ENCODE results near the gene FUT7. TPM values are rescaled to one million over a fixed set of nuclear protein-coding genes. Genes with fewer than 3 reads are reported as not detected.

The FUT7 gene
- total RNA-seq, 1 experiment from 2014 or later = not detected

DNA sequence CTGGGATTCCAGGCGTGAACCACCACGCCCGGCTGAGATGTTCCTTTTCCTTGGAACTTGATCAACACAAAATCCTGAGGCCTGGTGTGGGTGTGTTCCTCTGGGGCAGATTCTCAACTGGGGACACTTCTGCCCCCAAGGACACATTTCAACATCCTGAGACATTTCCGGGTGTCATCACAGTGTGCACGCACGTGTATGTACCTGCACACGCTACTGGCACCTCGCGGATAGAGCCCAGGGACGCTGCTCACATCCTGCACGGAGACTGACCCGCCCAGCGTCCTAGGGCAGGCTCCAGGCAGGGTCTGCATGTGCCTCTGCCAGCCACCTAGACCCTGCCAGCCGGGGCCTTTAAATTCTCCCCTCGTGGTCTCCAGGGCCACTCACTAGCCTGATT lies 30.5 kb upstream of the FUT7 start:
- TF ChIP-seq, protein P1, sequence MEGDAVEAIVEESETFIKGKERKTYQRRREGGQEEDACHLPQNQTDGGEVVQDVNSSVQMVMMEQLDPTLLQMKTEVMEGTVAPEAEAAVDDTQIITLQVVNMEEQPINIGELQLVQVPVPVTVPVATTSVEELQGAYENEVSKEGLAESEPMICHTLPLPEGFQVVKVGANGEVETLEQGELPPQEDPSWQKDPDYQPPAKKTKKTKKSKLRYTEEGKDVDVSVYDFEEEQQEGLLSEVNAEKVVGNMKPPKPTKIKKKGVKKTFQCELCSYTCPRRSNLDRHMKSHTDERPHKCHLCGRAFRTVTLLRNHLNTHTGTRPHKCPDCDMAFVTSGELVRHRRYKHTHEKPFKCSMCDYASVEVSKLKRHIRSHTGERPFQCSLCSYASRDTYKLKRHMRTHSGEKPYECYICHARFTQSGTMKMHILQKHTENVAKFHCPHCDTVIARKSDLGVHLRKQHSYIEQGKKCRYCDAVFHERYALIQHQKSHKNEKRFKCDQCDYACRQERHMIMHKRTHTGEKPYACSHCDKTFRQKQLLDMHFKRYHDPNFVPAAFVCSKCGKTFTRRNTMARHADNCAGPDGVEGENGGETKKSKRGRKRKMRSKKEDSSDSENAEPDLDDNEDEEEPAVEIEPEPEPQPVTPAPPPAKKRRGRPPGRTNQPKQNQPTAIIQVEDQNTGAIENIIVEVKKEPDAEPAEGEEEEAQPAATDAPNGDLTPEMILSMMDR (conservative IDR thresholded peaks at IDR 0.05; ENCODE audit: low read depth, low read length) = no peak
- TF ChIP-seq EZH2 (IDR thresholded peaks at IDR 0.05; ENCODE audit: borderline replicate concordance, low read depth, low read length, poor library complexity, severe bottlenecking) = no peak
- BruUV-seq (replicated peaks) = TSS peak; percentile 74
- intact Hi-C loops (cut with micrococcal nuclease; ENCODE audit: unreplicated experiment) = no loop called here
- ChIA-PET POLR2A (ENCODE audit: low non-redundant PET) (no interaction called here), CTCF (no interaction called here)
- H3K9me3 ChIP-seq (ENCODE audit: low read depth, low read length, poor library complexity, severe bottlenecking) = no peaks in the 10 kb centered on the region
- DNase-seq (ENCODE audit: low spot score) = no peak
- peaks cover 7% of the 10 kb centered on the region for H3K36me3 ChIP-seq (ENCODE audit: insufficient read depth, low read length, poor library complexity, severe bottlenecking)
- H3K27me3 ChIP-seq (replicated peaks; ENCODE audit: insufficient read depth, low read depth, low read length, poor library complexity) = no peaks in the 10 kb centered on the region
- H3K4me3 ChIP-seq (ENCODE audit: low read depth, low read length, poor library complexity, severe bottlenecking) = no peak overlapping the region
- no peak overlapping the region for H3K27ac ChIP-seq (ENCODE audit: low read depth, low read length, poor library complexity, severe bottlenecking)
- H3K4me1 ChIP-seq (ENCODE audit: insufficient read depth, low read length, poor library complexity, severe bottlenecking) = no peaks in the 10 kb centered on the region

DNA sequence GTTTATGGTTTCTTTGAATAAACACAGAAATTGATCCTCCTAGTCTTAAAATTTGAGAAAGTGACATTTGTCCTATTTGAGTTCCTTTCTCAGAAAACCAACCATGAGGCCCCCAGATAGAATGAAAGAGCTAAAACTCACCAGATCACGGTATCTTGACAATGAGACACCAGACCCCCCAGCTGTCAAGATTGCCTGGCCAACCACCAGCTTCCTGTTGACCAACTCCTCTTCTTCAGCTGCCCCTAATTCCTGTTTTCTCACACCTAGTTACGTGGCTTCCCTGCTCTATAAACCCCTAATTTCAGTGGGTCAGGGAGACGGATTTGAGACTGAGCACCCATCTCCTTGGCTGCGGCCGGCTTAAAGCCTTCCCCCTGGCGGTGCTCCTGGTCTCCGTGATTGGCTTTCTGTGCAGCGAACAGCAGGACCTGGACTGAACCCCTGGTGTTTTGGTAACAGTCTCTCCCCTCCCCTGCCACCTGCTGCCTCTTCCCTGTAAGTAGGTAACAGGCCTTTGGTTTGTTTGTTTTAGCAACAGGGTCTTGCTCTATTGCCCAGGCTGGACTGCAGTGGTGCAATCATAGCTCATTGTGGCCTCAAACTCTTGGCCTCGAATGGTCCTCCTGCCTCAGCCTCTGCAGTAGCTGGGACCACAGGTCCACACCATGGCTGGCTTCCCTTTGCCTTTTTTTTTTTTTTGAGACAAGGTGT lies 26.8 kb upstream of the FUT7 start:
- DNase-seq (ENCODE audit: low spot score) = no peak
- H3K9me3 ChIP-seq (ENCODE audit: low read depth, low read length, poor library complexity, severe bottlenecking) = no peaks in the 10 kb centered on the region
- CTCF ChIA-PET = interaction anchor here (0.5 to 1.2 kb wide), 3 partner anchors 9 to 290 kb away, joined by 5 to 7 read pairs (median 5); no protein-coding TSS in a partner anchor
- H3K27ac ChIP-seq (ENCODE audit: low read depth, low read length, poor library complexity, severe bottlenecking) = no peak overlapping the region
- no peak overlapping the region for H3K4me3 ChIP-seq (ENCODE audit: low read depth, low read length, poor library complexity, severe bottlenecking)
- H3K27me3 ChIP-seq (replicated peaks; ENCODE audit: insufficient read depth, low read depth, low read length, poor library complexity) = peaks cover 1% of the 10 kb centered on the region
- no peaks in the 10 kb centered on the region for H3K36me3 ChIP-seq (ENCODE audit: insufficient read depth, low read length, poor library complexity, severe bottlenecking)
- no peaks in the 10 kb centered on the region for H3K4me1 ChIP-seq (ENCODE audit: insufficient read depth, low read length, poor library complexity, severe bottlenecking)
- POLR2A ChIA-PET (ENCODE audit: low non-redundant PET) = interaction anchor here (0.6 to 0.7 kb wide), 2 partner anchors 99 to 184 kb away, joined by 3 read pairs; no protein-coding TSS in a partner anchor
- no TSS peak for BruUV-seq (replicated peaks)
- intact Hi-C loops (cut with micrococcal nuclease; ENCODE audit: unreplicated experiment) = no loop called here
- TF ChIP-seq, protein P1 (conservative IDR thresholded peaks at IDR 0.05; ENCODE audit: low read depth, low read length) = no peak
- no peak for TF ChIP-seq EZH2 (IDR thresholded peaks at IDR 0.05; ENCODE audit: borderline replicate concordance, low read depth, low read length, poor library complexity, severe bottlenecking)

DNA sequence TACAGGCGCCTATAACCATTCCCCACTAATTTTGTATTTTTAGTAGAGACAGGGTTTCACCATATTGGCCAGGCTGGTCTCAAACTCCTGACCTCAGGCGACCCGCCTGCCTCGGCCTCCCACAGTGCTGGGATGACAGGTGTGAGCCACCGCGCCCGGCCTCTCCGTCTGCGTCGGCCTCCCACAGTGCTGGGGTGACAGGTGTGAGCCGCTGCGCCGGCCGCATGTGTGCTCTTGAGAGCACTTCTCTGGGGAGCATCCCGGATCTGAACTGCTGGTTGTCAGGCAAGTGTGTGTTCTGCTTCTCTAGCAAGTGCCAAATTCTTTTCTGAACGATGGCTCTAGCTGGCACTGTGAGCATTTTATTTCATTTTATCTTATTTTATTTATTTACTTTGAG lies 25.7 kb upstream of the FUT7 start:
- POLR2A ChIA-PET (ENCODE audit: low non-redundant PET) = no interaction called here
- TF ChIP-seq EZH2 (IDR thresholded peaks at IDR 0.05; ENCODE audit: borderline replicate concordance, low read depth, low read length, poor library complexity, severe bottlenecking) = no peak
- TF ChIP-seq, protein P1 (conservative IDR thresholded peaks at IDR 0.05; ENCODE audit: low read depth, low read length) = no peak
- DNase-seq (ENCODE audit: low spot score) = no peak
- no peaks in the 10 kb centered on the region for H3K4me1 ChIP-seq (ENCODE audit: insufficient read depth, low read length, poor library complexity, severe bottlenecking)
- peaks cover 11% of the 10 kb centered on the region for H3K27me3 ChIP-seq (replicated peaks; ENCODE audit: insufficient read depth, low read depth, low read length, poor library complexity)
- no peaks in the 10 kb centered on the region for H3K9me3 ChIP-seq (ENCODE audit: low read depth, low read length, poor library complexity, severe bottlenecking)
- no peak overlapping the region for H3K27ac ChIP-seq (ENCODE audit: low read depth, low read length, poor library complexity, severe bottlenecking)
- intact Hi-C loops (cut with micrococcal nuclease; ENCODE audit: unreplicated experiment) = no loop called here
- no peaks in the 10 kb centered on the region for H3K36me3 ChIP-seq (ENCODE audit: insufficient read depth, low read length, poor library complexity, severe bottlenecking)
- CTCF ChIA-PET = no interaction called here
- no TSS peak for BruUV-seq (replicated peaks)
- no peak overlapping the region for H3K4me3 ChIP-seq (ENCODE audit: low read depth, low read length, poor library complexity, severe bottlenecking)
